ENCODE measurements around the gene LAMC3. TPM values are rescaled to one million over a fixed set of nuclear protein-coding genes. Genes with fewer than 3 reads are reported as not detected.
A peak's percentile ranks its signal among the peaks of the same experiment; 100 is the strongest.

LAMC3 gene
- total RNA-seq, 6 experiments from 2014 or later: 2.7 to 14.3 (median 3.7) TPM

DNA sequence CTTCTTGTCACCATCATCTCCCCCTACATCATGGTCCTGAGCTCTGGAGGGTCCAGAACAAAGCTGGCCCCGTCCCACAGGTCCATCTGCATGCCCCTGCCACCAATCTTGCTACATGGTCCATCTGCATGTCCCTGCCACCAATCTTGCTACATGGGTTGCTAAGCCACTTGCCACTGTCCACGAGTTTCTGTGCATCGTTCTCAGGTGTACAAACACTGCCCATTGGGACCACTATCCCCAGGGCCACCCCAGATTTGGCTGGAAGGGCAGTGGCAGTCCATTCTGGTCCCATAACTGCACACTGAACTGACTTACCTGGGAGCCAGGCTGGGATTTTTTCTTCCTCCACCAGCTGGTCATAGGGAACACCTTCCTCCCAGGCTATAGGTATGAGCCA lies 8.0 kb upstream of the LAMC3 start:
- ATAC-seq (no peak), DNase-seq (no peak)
- intact Hi-C loops (cut with DNase I): no loop called here
- H3K27ac ChIP-seq: no peak overlapping the region
- H3K9me3 ChIP-seq: no peaks in the 10 kb centered on the region
- H3K36me3 ChIP-seq: no peaks in the 10 kb centered on the region
- no peaks in the 10 kb centered on the region for H3K4me1 ChIP-seq
- H3K4me3 ChIP-seq: no peak overlapping the region
- TF ChIP-seq, protein P1, sequence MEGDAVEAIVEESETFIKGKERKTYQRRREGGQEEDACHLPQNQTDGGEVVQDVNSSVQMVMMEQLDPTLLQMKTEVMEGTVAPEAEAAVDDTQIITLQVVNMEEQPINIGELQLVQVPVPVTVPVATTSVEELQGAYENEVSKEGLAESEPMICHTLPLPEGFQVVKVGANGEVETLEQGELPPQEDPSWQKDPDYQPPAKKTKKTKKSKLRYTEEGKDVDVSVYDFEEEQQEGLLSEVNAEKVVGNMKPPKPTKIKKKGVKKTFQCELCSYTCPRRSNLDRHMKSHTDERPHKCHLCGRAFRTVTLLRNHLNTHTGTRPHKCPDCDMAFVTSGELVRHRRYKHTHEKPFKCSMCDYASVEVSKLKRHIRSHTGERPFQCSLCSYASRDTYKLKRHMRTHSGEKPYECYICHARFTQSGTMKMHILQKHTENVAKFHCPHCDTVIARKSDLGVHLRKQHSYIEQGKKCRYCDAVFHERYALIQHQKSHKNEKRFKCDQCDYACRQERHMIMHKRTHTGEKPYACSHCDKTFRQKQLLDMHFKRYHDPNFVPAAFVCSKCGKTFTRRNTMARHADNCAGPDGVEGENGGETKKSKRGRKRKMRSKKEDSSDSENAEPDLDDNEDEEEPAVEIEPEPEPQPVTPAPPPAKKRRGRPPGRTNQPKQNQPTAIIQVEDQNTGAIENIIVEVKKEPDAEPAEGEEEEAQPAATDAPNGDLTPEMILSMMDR (IDR thresholded peaks at IDR 0.05): no peak
- no peak for TF ChIP-seq POLR2A (IDR thresholded peaks at IDR 0.05)
- H3K27me3 ChIP-seq: no peaks in the 10 kb centered on the region
- 8% methylated on average over 2 of the region's 3 CpGs for WGBS (ENCODE audit: insufficient coverage, low coverage, low lambda C conversion rate, missing lambda C conversion rate)

DNA sequence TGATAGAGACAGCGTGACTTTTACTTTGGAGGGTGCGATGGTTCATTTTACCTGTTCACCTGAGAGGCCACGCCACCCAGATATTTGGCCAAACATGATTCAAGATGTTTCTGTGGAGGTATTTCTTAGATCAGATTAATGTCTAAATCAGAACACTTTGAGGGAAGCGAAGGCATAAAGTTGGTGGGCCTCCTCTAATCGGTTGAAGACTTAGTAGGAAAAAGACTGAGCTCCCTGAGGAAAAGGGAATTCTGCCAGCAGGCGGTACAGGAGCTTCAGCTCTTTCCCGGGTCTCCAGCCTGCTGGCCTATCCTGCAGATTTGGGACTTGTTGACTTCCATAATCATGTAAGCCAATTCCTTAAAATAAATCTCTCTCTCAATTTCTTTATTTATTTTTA lies 7.0 kb upstream of the LAMC3 start:
- no peaks in the 10 kb centered on the region for H3K9me3 ChIP-seq
- H3K27me3 ChIP-seq: no peaks in the 10 kb centered on the region
- no peak overlapping the region for H3K4me3 ChIP-seq
- no peak for DNase-seq
- no peak overlapping the region for H3K27ac ChIP-seq
- no peak for ATAC-seq
- intact Hi-C loops (cut with DNase I): no loop called here
- H3K4me1 ChIP-seq: no peaks in the 10 kb centered on the region
- TF ChIP-seq, protein P1 (IDR thresholded peaks at IDR 0.05): no peak
- TF ChIP-seq POLR2A (IDR thresholded peaks at IDR 0.05): no peak
- no peaks in the 10 kb centered on the region for H3K36me3 ChIP-seq
- WGBS (ENCODE audit: insufficient coverage, low coverage, low lambda C conversion rate, missing lambda C conversion rate): 74% methylated on average over 7 of the region's 7 CpGs

DNA sequence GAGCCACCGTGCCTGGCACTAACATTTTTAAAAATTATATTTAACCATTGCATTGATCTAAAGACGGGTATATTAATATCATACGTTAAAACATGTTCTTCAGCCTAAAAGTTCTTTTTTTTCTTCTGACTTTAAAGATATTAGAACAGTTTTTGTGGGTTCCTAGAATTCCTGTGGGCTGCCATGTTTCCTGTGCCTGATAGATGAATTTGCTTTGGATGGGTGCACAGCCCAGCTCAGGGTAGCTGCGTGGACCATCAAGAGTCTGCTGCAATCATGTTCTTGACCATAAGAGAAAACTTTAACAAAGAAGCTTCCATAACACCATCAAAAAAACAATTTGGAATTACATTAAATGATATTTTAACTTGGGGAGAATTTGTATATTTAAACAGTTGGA lies 2.4 kb upstream of the LAMC3 start:
- no peak for DNase-seq
- Histone ChIP-seq H3K27me3 (peaks cover 0 to 7% of the 10 kb centered on the region in 2 donors), H3K36me3 (no peaks in the 10 kb centered on the region), H3K4me1 (no peaks in the 10 kb centered on the region), H3K4me3 (no peak overlapping the region), H3K9me3 (no peaks in the 10 kb centered on the region), H3K27ac (no peak overlapping the region)
- intact Hi-C loops (cut with DNase I): no loop called here
- 71% methylated on average over 4 of the region's 4 CpGs for WGBS (ENCODE audit: insufficient coverage, low coverage, low lambda C conversion rate, missing lambda C conversion rate)
- ATAC-seq: no peak
- TF ChIP-seq, protein P1 (IDR thresholded peaks at IDR 0.05): no peak
- TF ChIP-seq POLR2A (IDR thresholded peaks at IDR 0.05): no peak

DNA sequence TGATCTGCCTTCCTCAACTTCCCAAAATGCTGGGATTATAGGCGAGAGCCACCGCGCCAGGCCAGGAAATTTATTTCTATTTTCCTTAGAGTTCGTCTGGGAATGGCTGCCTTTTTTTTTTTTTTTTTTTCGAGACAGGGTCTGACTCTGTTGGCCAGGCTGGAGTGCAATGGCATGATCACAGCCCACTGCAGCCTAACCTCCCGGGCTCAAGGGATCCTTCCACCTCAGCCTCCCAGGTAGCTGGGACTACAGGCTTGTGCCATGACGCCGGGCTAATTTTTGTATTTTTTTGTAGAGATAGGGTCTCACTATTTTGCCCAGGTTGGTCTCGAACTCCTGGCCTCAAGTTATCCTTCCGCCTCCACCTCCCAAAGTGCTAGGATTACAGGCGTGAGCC lies 888 bp upstream of the LAMC3 start:
- 61% methylated on average over 9 of the region's 11 CpGs for WGBS (ENCODE audit: insufficient coverage, low coverage, low lambda C conversion rate, missing lambda C conversion rate)
- DNase-seq (no peak), ATAC-seq (no peak)
- TF ChIP-seq POLR2A (IDR thresholded peaks at IDR 0.05): no peak
- H3K27me3 ChIP-seq: peaks cover 0 to 7% of the 10 kb centered on the region in 2 donors
- no peaks in the 10 kb centered on the region for H3K9me3 ChIP-seq
- intact Hi-C loops (cut with DNase I): no loop called here
- H3K4me1 ChIP-seq: no peaks in the 10 kb centered on the region
- no peaks in the 10 kb centered on the region for H3K36me3 ChIP-seq
- H3K4me3 ChIP-seq: no peak overlapping the region
- no peak overlapping the region for H3K27ac ChIP-seq

- TF ChIP-seq, protein P1 (IDR thresholded peaks at IDR 0.05): no peak
- TF ChIP-seq POLR2A (IDR thresholded peaks at IDR 0.05): no peak
- WGBS (ENCODE audit: insufficient coverage, low coverage, low lambda C conversion rate, missing lambda C conversion rate): 29% methylated on average over 6 of the region's 8 CpGs
- no peaks in the 10 kb centered on the region for H3K4me1 ChIP-seq
- H3K36me3 ChIP-seq: no peaks in the 10 kb centered on the region
- H3K4me3 ChIP-seq: peak overlapping the region in 1 of 3 donors; percentile 10
- no peak for DNase-seq
- no peak overlapping the region for H3K27ac ChIP-seq
- H3K27me3 ChIP-seq: peaks cover 0 to 7% of the 10 kb centered on the region in 2 donors
- ATAC-seq: no peak
- no peaks in the 10 kb centered on the region for H3K9me3 ChIP-seq
- intact Hi-C loops (cut with DNase I): no loop called here
Measured at GRCh38 chr9:131008563-131008908, 438 bp upstream of the LAMC3 start.

All from right lobe of liver (tissue), 6 donors.